Sigmoid colon (tissue), 4 donors: ENCODE data around the gene KLF11.

ENCODE experiments used
- EP300 ChIP-seq, 4 donors: sonication (generic); formaldehyde crosslinking; IDR thresholded peaks; one replicate each; pipeline ENCODE4 v1.6.1; 2017; ENCODE audit warnings: antibody characterized with exemption in 4 of 4
- POLR2A ChIP-seq, 2 donors: fragments of 450-650 bp; IDR thresholded peaks; one replicate each; pipeline ENCODE4 v1.6.1; 2016; ENCODE audit warnings: antibody characterized with exemption in 2 of 2, mild to moderate bottlenecking in 2 of 2, moderate library complexity in 2 of 2
- TF ChIP-seq, protein P1 (sequence below), 4 experiments: fragments of 450-650 bp in 3 of 4; fragments of 200-600 bp in 1 of 4; IDR thresholded peaks; one replicate each; pipeline ENCODE4 v1.5.1; 2016 to 2019; ENCODE audit warnings: antibody characterized with exemption in 4 of 4, mild to moderate bottlenecking in 3 of 4, moderate library complexity in 2 of 4

DNA sequence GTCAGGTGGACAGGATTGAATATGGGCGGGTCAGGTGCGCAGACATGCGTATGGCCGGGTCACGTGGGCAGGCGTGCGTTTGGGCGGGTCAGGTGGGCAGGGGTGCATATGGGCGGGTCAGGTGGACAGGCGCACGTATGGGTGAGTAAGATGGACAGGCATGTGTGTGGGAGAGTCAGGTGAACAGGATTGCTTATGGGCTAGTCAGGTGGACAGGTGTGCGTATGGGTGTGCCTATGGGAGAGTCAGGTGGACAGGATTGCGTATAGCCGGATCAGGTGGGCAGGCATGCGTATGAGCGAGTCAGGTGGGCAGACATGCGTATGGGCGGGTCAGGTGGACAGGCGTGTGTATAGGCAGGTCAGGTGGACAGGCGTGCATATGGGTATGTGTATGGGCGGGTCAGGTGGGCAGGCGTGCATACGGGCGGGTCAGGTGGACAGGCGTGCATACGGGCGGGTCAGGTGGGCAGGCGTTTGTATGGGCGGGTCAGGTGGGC lies 30.3 kb upstream of the KLF11 start:
- TF ChIP-seq EP300 (IDR thresholded peaks at IDR 0.05) (no peak), POLR2A (IDR thresholded peaks at IDR 0.05) (no peak)
- TF ChIP-seq, protein P1, sequence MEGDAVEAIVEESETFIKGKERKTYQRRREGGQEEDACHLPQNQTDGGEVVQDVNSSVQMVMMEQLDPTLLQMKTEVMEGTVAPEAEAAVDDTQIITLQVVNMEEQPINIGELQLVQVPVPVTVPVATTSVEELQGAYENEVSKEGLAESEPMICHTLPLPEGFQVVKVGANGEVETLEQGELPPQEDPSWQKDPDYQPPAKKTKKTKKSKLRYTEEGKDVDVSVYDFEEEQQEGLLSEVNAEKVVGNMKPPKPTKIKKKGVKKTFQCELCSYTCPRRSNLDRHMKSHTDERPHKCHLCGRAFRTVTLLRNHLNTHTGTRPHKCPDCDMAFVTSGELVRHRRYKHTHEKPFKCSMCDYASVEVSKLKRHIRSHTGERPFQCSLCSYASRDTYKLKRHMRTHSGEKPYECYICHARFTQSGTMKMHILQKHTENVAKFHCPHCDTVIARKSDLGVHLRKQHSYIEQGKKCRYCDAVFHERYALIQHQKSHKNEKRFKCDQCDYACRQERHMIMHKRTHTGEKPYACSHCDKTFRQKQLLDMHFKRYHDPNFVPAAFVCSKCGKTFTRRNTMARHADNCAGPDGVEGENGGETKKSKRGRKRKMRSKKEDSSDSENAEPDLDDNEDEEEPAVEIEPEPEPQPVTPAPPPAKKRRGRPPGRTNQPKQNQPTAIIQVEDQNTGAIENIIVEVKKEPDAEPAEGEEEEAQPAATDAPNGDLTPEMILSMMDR (IDR thresholded peaks at IDR 0.05): no peak
